ENCODE results near the gene KCTD7. TPM values are rescaled to one million over a fixed set of nuclear protein-coding genes. Genes with fewer than 3 reads are reported as not detected.
A peak's percentile ranks its signal among the peaks of the same experiment; 100 is the strongest.

Gene KCTD7
- total and polyA plus RNA-seq, 2 of the 13 experiments (the other 11 are each of a cell fraction or from before 2014, with no cell fraction given): 7.3 to 13.5 TPM

- TF ChIP-seq TERF1 (CRISPR knock-in tag; IDR thresholded peaks at IDR 0.05) (no peak), ZNF160 (CRISPR knock-in tag; IDR thresholded peaks at IDR 0.05) (0 out of 2 replicates have a peak, but pooled peaks have one; percentile 63), ZBTB34 (CRISPR knock-in tag; IDR thresholded peaks at IDR 0.05) (peak; percentile 77; the same call in 1 of the 2 replicates), LBX2 (CRISPR knock-in tag; IDR thresholded peaks at IDR 0.05; ENCODE audit: borderline replicate concordance) (peak; percentile 25; the same call in 1 of the 2 replicates), REST (IDR thresholded peaks at IDR 0.05; ENCODE audit: borderline replicate concordance in 1 of 2, low read depth in 1 of 2, low read length in 2 of 2) (peak in 1 of 2 experiments; percentile 32; a peak in 1 of 4 replicates), ZBTB40 (IDR thresholded peaks at IDR 0.05) (no peak), ZBTB40 (CRISPR knock-in tag; IDR thresholded peaks at IDR 0.05) (no peak), ATF5 (CRISPR knock-in tag; IDR thresholded peaks at IDR 0.05; ENCODE audit: low read depth) (0 out of 2 replicates have a peak, but pooled peaks have one; percentile 71), ZNF780A (CRISPR knock-in tag; IDR thresholded peaks at IDR 0.05) (0 out of 2 replicates have a peak, but pooled peaks have one; percentile 49)
Observed at GRCh38 chr7:66628361-66629221, at the start of gene KCTD7 (continued).

All from HepG2 (cell line).